ENCODE measurements around the gene ALDH18A1.
"Not testable (repeated sequence)": the region's sequence is repeated elsewhere in the genome, so short reads cannot be mapped to it uniquely, and the experiment has no call there.

ALDH18A1 gene

GRCh38 chr10:95648138-95648537, 8.4 kb downstream of the ALDH18A1 start:
- no peak for DNase-seq

GRCh38 chr10:95646160-95646559, 10.4 kb downstream of the ALDH18A1 start:
- DNase-seq = no peak

- no peak for DNase-seq
Observed at GRCh38 chr10:95644901-95645300, 11.6 kb downstream of the ALDH18A1 start.

GRCh38 chr10:95640891-95641315, 15.6 kb downstream of the ALDH18A1 start:
- no peak for DNase-seq

- DNase-seq = no peak
Observed at GRCh38 chr10:95637911-95638310, 18.6 kb downstream of the ALDH18A1 start.

GRCh38 chr10:95637140-95637539, 19.4 kb downstream of the ALDH18A1 start:
- no peak for DNase-seq

GRCh38 chr10:95635319-95635733, 21.2 kb downstream of the ALDH18A1 start:
- no peak for DNase-seq

GRCh38 chr10:95628786-95629185, 27.7 kb downstream of the ALDH18A1 start:
- DNase-seq = peak; percentile 91

GRCh38 chr10:95626500-95626899, 30.0 kb downstream of the ALDH18A1 start:
- DNase-seq = no peak

GRCh38 chr10:95620415-95620814, 36.1 kb downstream of the ALDH18A1 start:
- DNase-seq = not testable (repeated sequence)

- DNase-seq = no peak
Observed at GRCh38 chr10:95618101-95618500, 38.4 kb downstream of the ALDH18A1 start.

GRCh38 chr10:95616446-95616845, 40.1 kb downstream of the ALDH18A1 start:
- no peak for DNase-seq

GRCh38 chr10:95613330-95613729, 43.2 kb downstream of the ALDH18A1 start:
- no peak for DNase-seq

GRCh38 chr10:95610727-95611126, 45.8 kb downstream of the ALDH18A1 start:
- DNase-seq = no peak

GRCh38 chr10:95606922-95607321, 49.6 kb downstream of the ALDH18A1 start:
- no peak for DNase-seq

- no peak for DNase-seq
Observed at GRCh38 chr10:95605163-95605562, 51.3 kb downstream of the ALDH18A1 start.

- DNase-seq = no peak
Observed at GRCh38 chr10:95604630-95605029, 51.9 kb downstream of the ALDH18A1 start.

GRCh38 chr10:95602382-95602781, 54.1 kb downstream of the ALDH18A1 start:
- DNase-seq = no peak

GRCh38 chr10:95601116-95601719, 55.3 kb downstream of the ALDH18A1 start:
- peak; percentile 87 for DNase-seq

GRCh38 chr10:95600158-95600557, 56.4 kb downstream of the ALDH18A1 start:
- DNase-seq = no peak

- no peak for DNase-seq
Observed at GRCh38 chr10:95597788-95598187, 58.7 kb downstream of the ALDH18A1 start.

GRCh38 chr10:95588025-95588424, 68.5 kb downstream of the ALDH18A1 start:
- no peak for DNase-seq

- DNase-seq = no peak
Observed at GRCh38 chr10:95579835-95580535, 76.5 kb downstream of the ALDH18A1 start.

GRCh38 chr10:95579292-95579691, 77.2 kb downstream of the ALDH18A1 start:
- no peak for DNase-seq

- no peak for DNase-seq
Observed at GRCh38 chr10:95578619-95579018, 77.9 kb downstream of the ALDH18A1 start.
